Dermis microvascular lymphatic vessel endothelial cell (primary cell): Measurements from ENCODE around the gene NCAPD2. TPM values are rescaled to one million over a fixed set of nuclear protein-coding genes. Genes with fewer than 3 reads are reported as not detected.
"Not testable (repeated sequence)": the region's sequence is repeated elsewhere in the genome, so short reads cannot be mapped to it uniquely, and the experiment has no call there.

Source experiments
- DNase-seq, 2 donors: peaks; one replicate each; pipeline versions ENCODE4 v3.0.0 to v3.0.0-alpha.2; 2010; ENCODE audit warnings: low read depth in 2 of 2
- total RNA-seq: library from RNA; depleted of rRNA; stranded (reverse); fragments of >200 nt; gene quantifications from 2 replicates; pipeline ENCODE4 v1.2.1, GENCODE V29; 2014

The NCAPD2 gene
- total RNA-seq, 1 donor from 2014 or later: 52.6 TPM

DNA sequence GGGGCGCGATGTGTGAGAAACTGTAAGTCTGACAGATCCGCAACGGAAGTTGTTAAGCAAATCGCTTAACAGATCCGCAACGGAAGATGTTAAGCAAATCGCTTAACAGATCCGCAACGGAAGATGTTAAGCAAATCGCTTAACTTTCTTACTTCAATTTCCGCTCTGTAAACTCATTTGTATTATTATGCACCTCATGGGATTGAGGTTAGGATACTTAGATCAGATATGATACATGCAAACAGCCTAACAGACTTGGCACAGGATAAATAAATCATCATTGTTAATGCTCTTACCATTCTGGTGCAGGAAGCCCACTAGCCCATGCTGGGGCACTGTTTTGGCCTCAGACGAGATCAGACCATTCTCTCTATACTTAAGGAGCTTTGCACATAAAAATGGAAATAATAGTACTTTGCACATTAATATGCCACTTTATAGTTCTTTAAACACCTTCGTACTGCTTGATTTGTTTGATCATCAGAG lies 399 bp downstream of the NCAPD2 start:
- DNase-seq: no peak

DNA sequence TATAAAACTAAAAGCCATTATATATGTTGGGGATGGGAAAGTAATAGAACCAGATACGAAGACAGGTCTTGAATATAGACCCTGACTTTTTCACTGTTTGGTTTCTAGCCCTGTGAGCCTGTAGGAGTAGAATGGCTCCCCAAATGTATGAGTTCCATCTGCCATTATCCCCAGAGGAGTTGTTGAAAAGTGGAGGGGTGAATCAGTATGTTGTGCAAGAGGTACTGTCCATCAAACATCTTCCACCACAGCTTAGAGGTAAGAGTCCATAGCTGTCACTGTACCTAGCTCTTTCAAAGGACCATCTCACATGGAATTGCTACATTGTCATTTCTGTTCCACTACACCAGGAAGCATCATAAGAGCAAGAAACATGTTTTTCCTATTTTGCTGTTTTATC lies 1.1 kb downstream of the NCAPD2 start:
- DNase-seq: no peak

DNA sequence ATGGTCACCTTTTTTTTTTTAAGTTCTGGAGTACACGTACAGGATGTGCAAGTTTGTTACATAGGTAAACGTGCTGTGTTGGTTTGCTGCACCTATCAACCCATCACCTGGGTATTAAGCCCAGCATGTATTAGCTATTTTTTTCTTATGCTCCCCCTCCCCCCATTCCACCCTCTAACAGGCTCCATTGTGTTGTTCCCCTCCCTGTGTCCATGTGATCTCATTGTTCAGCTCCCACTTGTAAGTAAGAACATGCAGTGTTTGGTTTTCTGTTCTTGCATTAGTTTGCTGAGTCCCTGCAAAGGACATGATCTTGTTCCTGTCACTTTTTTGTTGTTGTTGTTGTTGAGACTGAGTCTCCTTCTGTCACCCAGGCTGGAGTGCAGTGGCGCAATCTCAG lies 3.4 kb downstream of the NCAPD2 start:
- DNase-seq: not testable (repeated sequence)

DNA sequence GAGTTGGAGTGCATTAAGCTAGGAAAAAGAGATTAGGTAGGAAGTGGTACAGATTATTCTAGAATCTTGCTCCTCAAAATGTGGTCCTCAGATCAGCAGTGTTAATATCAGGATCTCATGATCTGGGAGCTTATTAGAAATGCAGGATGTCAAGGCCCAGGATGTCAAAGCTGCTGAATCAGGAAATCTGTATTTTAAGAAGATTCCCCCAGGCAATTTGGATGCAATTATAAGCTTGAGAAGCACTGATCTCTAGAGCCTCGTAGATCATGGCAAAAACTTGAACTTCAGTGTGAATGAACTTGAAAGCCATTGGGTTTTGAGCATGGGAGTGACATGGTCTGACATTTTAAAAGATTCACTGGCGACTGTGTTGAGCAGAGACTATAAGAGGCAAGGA lies 6.6 kb downstream of the NCAPD2 start:
- no peak for DNase-seq

DNA sequence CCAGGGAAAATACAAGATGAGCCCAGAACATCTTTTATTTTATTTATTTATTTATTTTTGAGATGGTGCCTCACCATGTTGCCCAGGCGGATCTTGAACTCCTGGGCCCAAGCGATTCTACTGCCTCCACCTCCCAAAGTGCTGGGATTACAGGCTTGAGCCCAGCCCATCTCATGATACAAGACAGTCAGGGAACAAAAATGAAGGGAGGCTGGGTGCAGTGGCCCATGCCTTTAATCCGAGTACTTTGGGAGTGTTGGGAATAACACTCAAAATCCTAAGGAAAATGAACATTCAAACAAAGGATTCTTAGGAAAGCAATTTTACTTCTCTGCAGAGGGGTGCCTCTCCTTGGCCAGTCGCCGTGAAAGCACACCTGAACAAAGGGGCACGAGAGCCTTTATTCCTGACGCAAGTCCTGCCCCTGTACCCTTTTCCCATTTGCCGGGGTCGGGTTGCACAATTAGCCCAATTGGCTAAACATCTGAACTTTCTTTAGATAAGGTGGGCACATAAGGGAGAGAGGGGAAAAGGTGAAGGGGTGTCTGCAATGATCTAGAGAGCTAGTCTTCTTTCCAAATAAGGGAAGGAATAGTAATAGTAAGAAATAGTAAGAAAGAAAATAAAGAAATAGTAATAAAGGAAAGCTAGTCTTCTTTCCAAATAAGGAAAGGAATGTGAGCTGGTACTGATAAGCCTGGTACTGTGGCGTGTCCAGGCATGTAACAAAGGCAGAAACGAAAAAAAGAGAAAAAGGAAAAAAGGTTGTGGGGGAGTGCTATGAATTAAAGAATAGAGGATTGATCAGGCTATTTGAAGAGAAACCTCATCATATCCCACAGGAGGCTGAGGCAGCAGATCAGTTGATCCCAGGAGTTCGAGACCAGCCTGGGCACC lies 13.4 kb downstream of the NCAPD2 start:
- no peak for DNase-seq

DNA sequence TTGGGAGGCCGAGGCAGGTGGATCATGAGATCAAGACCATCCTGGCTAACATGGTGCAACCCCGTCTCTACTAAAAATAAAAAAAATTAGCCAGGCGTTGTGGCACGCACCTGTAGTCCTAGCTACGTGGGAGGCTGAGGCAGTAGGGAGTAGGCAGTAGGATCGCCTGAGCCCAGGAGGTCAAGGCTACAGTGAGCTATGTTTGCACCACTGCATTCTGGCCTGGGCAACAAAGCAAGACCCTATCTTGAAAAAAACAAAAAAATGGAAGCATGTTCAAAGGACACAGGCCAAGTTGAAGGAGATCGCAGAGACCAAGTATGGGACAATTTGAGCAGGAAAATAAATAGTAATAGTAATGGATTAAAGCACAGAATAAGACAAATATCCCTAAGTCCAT lies 14.2 kb downstream of the NCAPD2 start:
- DNase-seq: no peak

DNA sequence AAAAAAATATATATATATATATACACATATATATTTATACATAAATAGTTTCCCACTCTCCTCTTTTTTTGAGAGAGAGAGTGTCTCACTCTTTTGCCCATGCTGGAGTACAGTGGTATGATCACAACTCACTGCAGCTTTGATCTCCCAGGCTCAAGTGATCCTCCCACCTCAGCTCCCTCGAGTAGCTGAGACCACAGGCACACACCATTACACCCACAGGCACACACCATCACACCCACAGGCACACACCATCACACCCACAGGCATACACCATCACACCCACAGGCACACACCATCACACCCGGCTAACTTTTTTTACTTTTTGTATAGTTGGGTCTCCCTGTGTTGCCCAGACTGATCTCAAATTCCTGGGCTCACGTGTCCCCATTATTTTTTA lies 26.3 kb downstream of the NCAPD2 start:
- DNase-seq: no peak

DNA sequence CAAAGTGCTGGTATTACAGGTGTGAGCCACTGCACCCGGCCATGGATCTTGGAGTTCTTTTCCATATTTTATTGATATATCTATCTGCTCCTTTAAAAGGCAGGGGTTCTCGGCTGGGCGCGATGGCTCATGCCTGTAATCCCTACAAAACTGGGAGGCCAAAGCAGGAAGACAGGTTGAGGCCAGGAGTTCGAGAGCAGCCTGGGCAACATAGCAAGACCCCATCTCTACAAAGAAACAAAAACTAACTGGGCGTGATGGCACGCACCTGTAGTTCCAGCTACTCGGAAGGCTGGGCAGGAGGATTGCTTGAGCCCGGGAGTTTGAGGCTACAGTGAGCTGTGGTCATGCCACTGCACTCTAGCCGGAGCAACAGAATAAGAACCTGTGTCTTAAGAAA lies 28.3 kb downstream of the NCAPD2 start:
- no peak for DNase-seq

DNA sequence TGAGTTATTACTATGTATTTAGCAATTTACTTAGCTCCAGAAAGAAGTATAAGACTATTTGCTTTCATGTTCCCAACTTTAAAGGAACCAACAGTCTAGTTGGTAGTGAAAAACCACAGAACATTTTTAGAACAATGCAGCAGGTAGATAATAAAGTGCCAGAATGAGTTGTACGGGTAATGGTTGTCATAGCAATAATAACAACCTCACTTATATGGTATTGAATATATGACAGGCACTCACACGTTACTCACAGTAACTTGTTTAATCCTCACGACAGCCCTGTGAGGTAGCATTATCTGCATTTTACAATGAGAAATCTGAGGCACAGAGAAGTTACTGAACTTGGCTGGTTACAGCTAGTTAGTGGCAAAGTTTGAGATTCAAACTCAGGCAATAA lies 29.8 kb downstream of the NCAPD2 start:
- no peak for DNase-seq

DNA sequence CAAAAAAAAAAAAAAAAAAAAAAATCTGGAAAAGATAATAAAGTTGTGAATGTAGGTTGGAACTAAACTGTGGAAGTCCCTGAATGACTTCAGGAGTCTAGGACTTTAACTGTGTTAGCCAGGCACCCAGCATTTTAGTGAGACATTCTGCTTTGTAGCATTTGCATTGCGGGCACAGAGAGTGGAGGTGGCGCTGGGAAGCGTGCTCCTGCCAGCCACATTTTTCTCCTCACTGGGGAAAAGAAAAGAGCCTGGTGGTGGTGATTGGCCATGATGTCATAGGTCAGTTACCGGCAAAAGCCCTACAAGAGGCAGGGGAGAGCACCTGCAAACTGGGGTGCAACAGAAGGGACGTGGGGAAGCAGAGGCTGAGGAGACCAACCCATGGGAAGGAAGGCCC lies 30.7 kb downstream of the NCAPD2 start:
- no peak for DNase-seq

DNA sequence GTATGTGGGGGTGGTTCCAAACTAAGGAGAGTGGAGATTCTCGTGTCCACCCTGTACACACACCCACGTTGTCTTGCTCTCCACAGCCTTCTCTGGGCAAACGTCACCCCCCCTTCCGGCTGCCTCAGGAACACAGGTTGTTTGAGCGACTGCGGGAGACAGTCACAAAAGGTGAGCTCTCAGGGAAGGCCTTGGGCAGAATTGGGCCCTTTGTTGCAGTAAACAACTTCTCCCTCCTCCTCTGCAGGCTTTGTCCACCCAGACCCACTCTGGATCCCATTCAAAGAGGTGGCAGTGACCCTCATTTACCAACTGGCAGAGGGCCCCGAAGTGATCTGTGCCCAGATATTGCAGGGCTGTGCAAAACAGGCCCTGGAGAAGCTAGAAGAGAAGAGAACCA lies 32.3 kb downstream of the NCAPD2 start:
- DNase-seq: no peak

DNA sequence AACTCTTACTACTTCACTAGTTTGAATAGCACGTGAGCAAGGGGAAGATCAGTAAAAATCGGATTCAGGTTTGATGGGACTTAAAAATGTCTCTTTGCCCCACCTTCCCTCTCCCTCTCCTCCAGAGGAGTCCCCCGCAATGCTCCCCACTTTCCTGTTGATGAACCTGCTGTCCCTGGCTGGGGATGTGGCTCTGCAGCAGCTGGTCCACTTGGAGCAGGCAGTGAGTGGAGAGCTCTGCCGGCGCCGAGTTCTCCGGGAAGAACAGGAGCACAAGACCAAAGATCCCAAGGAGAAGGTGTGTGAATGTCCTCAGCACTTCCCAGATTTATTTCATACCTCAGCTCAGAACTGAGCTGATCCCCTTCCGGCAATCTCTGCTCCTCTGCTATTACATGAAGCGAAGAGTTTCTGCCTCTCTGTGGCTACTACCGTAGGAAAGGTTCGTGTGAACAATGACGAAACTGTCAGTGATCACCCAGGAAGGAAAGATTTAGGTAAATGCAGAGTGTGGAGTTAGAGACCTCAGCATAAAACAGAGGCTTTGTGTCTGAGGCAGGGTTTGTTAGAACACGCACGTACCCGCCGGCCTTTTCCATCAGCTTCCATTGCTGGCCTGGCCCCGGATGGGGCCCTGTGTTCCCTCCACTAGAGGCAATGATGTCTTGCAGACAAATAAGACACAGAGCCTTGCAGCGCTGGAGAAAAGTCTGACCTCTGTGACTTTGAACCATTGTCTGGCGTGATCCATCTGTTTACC lies 33.0 kb downstream of the NCAPD2 start:
- DNase-seq: no peak

DNA sequence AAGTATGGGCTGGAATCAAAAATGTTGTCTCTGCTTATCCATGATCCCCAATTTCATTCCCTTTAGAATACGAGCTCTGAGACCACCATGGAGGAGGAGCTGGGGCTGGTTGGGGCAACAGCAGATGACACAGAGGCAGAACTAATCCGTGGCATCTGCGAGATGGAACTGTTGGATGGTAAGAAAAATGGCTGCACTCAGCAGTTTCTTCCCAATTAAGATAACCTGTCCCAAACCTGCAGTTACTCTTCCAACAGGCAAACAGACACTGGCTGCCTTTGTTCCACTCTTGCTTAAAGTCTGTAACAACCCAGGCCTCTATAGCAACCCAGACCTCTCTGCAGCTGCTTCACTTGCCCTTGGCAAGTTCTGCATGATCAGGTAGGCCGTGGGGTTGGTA lies 33.8 kb downstream of the NCAPD2 start:
- no peak for DNase-seq

DNA sequence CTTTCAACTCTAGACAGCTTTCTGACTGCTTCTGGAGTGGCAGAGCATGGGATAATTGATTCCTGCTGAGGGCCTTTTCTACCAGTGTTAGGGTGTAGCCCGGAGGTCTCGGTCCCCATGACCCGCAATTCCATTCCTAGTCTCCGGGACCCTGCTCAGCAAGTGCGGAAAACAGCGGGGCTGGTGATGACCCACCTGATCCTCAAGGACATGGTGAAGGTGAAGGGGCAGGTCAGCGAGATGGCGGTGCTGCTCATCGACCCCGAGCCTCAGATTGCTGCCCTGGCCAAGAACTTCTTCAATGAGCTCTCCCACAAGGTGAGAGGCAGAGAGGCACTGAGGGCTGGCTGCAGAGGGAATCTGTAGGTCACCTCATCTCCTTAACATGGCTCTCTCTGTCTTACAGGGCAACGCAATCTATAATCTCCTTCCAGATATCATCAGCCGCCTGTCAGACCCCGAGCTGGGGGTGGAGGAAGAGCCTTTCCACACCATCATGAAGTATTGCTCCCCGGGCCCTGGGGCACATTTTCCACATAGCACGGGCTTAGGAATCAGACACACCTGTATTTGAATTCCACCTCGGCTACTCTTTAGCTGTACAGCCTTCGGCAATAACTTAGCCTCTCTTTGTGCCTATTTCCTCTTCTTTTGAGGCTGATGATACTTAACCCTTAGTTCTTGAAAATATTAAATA lies 34.8 kb downstream of the NCAPD2 start:
- no peak for DNase-seq

DNA sequence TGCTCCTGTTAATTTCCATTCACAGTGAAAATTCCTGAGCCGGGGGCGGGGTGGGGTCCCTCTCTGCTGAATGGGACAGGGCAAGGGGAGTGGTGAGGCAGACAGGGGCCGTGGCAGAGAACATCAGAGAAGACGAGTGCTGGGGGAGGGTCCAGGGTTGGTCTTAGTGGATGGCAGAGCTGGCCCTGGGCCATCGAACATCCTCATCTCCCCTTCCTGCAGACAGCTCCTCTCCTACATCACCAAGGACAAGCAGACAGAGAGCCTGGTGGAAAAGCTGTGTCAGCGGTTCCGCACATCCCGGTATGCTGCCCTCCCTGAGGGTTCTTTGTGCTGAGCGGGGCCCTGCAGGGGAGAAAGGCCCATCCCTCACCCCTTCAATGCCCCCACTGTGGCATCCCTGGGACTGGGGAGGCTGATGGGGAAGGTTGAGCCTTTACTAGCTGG lies 35.4 kb downstream of the NCAPD2 start:
- DNase-seq: no peak

DNA sequence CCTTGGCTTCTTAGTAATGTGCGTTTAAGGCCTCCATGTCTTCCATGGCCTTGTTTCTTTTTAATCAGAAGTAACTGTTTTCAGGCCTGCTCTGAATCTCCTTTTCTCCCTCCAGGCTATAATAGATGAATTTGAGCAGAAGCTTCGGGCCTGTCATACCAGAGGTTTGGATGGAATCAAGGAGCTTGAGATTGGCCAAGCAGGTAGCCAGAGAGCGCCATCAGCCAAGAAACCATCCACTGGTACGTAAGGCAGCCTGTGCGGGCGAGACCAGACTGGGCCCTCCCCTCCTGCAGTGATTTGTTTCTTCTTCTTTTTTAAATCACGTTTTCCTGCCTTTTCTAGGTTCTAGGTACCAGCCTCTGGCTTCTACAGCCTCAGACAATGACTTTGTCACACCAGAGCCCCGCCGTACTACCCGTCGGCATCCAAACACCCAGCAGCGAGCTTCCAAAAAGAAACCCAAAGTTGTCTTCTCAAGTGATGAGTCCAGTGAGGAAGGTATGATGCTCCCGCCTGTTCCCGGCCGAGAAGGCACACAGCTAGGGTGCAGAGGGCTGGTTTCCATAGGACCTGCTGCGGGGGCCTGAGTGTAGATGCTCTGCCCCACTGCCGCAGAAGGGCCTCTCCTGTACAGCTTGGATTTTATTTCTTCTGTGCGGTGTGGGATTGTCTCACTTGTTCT lies 36.8 kb downstream of the NCAPD2 start:
- no peak for DNase-seq

DNA sequence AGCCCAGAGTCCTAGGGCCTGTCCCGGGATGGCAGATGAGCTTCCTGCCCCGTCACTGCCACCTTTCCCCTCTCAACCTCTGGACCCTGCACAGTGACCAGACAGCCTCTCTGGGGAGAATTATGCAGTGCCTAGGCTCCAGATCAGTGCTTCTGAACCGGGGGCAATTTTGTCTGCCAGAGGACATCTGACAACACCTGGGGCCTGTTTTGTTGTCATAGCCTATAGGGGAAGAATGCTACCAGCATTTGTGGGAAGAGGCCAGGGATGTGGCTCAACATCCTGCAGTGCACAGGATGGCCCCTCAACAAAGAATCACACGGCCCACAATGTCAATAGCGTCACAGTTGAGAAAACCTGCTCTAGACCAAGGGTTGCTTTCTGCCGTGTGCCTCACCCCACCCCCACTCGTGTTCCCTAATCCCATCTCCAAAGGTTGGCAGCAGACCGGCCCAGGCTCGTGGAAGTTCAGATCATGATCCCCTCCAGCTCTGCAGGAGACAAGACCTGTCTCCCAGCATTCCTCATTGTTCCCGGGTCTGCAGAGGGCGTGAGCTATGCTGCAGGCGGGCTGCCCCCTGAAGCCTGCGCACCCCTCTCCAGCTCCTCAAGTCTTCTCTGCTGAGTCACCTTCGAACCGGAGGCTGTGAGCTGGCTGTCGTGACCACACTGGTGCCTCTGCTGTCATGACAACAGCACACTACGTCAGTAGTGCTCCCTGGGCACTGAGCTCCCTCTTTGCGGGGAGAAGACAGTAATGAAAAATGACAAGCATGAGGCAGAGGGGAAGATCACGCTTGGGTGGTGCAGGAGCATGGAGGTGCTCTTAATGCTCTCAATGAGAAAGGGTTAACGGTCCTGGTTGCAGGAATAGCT lies 38.4 kb downstream of the NCAPD2 start:
- peak in 1 of 2 donors; percentile 87 for DNase-seq

DNA sequence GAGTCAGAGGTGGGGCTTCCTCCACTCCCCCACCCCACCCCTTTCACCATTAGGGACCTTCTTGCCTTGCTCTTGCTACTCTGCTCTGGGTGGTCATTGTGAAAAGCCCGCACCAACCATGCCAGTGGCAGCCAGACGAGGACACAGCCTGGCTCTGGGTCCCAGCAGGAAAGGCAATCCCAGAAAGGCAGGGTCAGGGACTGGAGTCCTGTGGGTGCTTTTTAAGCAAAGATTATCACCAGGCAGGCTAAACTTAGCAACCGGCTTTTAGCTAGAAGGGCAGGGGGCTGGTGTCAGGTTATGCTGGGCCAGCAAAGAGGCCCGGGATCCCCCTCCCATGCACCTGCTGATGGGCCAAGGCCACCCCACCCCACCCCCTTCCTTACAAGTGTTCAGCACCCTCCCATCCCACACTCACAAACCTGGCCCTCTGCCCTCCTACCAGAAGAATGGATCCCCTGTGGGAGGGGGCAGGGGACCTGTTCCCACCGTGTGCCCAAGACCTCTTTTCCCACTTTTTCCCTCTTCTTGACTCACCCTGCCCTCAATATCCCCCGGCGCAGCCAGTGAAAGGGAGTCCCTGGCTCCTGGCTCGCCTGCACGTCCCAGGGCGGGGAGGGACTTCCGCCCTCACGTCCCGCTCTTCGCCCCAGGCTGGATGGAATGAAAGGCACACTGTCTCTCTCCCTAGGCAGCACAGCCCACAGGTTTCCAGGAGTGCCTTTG lies 39.2 kb downstream of the NCAPD2 start:
- peak in 1 of 2 donors; percentile 59 for DNase-seq

DNA sequence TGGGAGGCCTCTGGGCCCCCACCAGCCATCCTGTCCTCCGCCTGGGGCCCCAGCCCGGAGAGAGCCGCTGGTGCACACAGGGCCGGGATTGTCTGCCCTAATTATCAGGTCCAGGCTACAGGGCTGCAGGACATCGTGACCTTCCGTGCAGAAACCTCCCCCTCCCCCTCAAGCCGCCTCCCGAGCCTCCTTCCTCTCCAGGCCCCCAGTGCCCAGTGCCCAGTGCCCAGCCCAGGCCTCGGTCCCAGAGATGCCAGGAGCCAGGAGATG lies 39.7 kb downstream of the NCAPD2 start:
- no peak for DNase-seq
